GM12892 (cell line): ENCODE measurements around the gene PCP4L1.

Experiments used
- POLR2A ChIP-seq: IDR thresholded peaks from 2 replicates; pipeline ENCODE4 v1.6.1; 2011; ENCODE audit warnings: low read depth, low read length, control low read depth
- TAF1 ChIP-seq: IDR thresholded peaks from 2 replicates; pipeline ENCODE4 v1.6.1; 2011; ENCODE audit warnings: low read depth, mild to moderate bottlenecking, control low read depth, low read length, borderline replicate concordance

DNA sequence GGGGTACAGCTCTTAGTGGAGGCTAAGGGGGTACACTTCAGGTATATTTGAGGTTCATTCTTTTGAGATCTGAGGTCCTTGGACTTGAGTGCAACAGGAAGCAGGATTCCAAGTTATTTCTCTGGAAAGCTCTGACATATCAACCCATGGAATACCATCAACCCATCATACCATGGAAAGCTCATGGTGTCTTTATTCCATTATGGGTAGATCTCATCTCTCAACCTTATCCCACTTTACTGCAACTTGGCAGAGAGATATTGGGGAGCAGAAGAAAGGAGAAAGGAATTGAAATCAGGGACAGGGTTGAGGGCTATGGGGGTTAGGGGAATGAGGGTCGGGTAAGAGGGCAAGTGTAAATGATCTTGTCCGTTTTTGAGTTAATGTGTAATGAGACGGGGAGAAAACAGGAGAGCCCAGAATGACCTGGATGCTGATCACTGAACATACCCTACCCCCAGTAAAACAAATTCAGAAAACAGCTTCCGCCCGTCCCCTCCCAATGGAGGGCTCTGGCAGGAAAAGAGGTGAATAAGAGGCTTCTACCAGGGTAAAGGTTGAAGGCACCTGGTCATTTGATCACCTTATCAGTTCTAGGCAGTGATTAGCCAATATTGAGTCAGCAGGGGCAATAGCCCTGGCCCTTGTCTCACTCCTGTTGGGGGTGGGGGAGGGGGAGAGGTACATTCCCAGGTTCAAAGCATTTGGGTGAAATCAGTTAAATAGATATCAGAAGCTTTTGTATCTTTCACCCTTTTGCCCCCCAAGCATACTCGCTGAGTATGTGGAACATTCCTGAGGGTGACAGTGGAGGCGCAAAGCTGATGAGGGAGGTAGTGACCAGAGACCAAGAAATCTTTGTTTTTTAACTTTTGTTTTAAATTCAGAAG lies 34.5 kb upstream of the PCP4L1 start:
- TF ChIP-seq TAF1 (no peak), POLR2A (no peak)
